Natural killer cell (primary cell): Measurements from ENCODE around the gene TMED10. TPM values are rescaled to one million over a fixed set of nuclear protein-coding genes. Genes with fewer than 3 reads are reported as not detected.

ENCODE experiments used
- ATAC-seq, 3 donors: fragments of 150-1000 bp in 2 of 3; fragments of 200-7000 bp in 1 of 3; cut with Tn5 transposase; 1 replicate in 1 of 3; 2 replicates in 2 of 3; pipeline ENCODE4 v1.10.0; 2021; ENCODE audit warnings: mild to moderate bottlenecking in 2 of 3, moderate library complexity in 2 of 3
- DNase-seq, 2 donors: peaks; one replicate each; pipeline versions ENCODE4 v3.0.0 to v3.0.0-alpha.2; 2013 to 2021; ENCODE audit warnings: mixed read lengths in 1 of 2
- H3K27ac ChIP-seq: one replicate; pipeline ENCODE4 v1.5.1; 2013; ENCODE audit warnings: mild to moderate bottlenecking, low read length
- H3K27me3 ChIP-seq: one replicate; pipeline ENCODE4 v1.6.1; 2013; ENCODE audit warnings: low read length; ENCODE audit not compliant: control insufficient read depth, insufficient read depth
- H3K36me3 ChIP-seq: one replicate; pipeline ENCODE4 v1.6.1; 2013; ENCODE audit warnings: low read length; ENCODE audit not compliant: control insufficient read depth, insufficient read depth
- H3K4me1 ChIP-seq: one replicate; pipeline ENCODE4 v1.6.1; 2013; ENCODE audit warnings: low read length; ENCODE audit not compliant: control insufficient read depth, insufficient read depth
- H3K4me3 ChIP-seq: one replicate; pipeline ENCODE4 v1.5.1; 2013; ENCODE audit warnings: low read length
- H3K9me3 ChIP-seq: one replicate; pipeline ENCODE4 v1.6.1; 2013; ENCODE audit warnings: low read length; ENCODE audit not compliant: control insufficient read depth, insufficient read depth
- H3K27ac Mint-ChIP-seq, 2 donors: one replicate each; pipeline ENCODE4 v1.8.0; 2022; ENCODE audit warnings: mild to moderate bottlenecking in 2 of 2, mixed read lengths in 2 of 2, moderate library complexity in 1 of 2
- H3K27me3 Mint-ChIP-seq, 2 donors: one replicate each; pipeline ENCODE4 v1.8.0; 2022; ENCODE audit warnings: low read depth in 2 of 2, mixed read lengths in 2 of 2
- H3K36me3 Mint-ChIP-seq: one replicate; pipeline ENCODE4 v1.8.0; 2022; ENCODE audit warnings: mixed read lengths
- H3K4me1 Mint-ChIP-seq, 2 donors: one replicate each; pipeline ENCODE4 v1.8.0; 2022; ENCODE audit warnings: mixed read lengths in 2 of 2
- H3K4me3 Mint-ChIP-seq: one replicate; pipeline ENCODE4 v1.8.0; 2022; ENCODE audit warnings: mild to moderate bottlenecking, moderate library complexity, mixed read lengths
- H3K9me3 Mint-ChIP-seq, 2 donors: one replicate each; pipeline ENCODE4 v1.8.0; 2022; ENCODE audit warnings: mixed read lengths in 2 of 2
- CTCF ChIP-seq: fragments of 200-600 bp; IDR thresholded peaks from one replicate; pipeline ENCODE4 v1.8.0; 2022; ENCODE audit warnings: antibody characterized with exemption
- WGBS: methylation state at CpG from one replicate; pipeline ENCODE4 v1.1.7; 2013; ENCODE audit warnings: missing lambda C conversion rate; ENCODE audit not compliant: insufficient coverage; 5-methylcytosine and 5-hydroxymethylcytosine counted together
- intact Hi-C: fragments of 100-400 bp; cut with micrococcal nuclease; formaldehyde crosslinking; loops from one replicate; pipeline ENCODE4 v1.14.2; 2022
- total RNA-seq, 4 donors: library from RNA; stranded (reverse); fragments of 120-200 nt in 1 of 4; gene quantifications; one replicate each; pipeline versions ENCODE4 v1.2.3 to v1.2.4, GENCODE V29; 2013 to 2022

TMED10 gene
- total RNA-seq, 3 donors from 2014 or later (not counting 1 experiment from before 2014, with no cell fraction given): 216 to 244 (median 231) TPM

- 0% methylated on average over 1 of the region's 6 CpGs for WGBS
- Mint-ChIP-seq H3K27me3 (no peaks in the 10 kb centered on the region), H3K27ac (peak overlapping the region; percentile 89 to 98), H3K4me1 (peaks cover 42 to 43% of the 10 kb centered on the region in 2 donors), H3K4me3 (peak overlapping the region; percentile 89), H3K36me3 (no peaks in the 10 kb centered on the region), H3K9me3 (no peaks in the 10 kb centered on the region)
- no peak for TF ChIP-seq CTCF
- Histone ChIP-seq H3K36me3 (peaks cover 6% of the 10 kb centered on the region), H3K27ac (peak overlapping the region; percentile 96), H3K4me3 (peak overlapping the region; percentile 79), H3K27me3 (no peaks in the 10 kb centered on the region), H3K4me1 (peaks cover 12% of the 10 kb centered on the region), H3K9me3 (no peaks in the 10 kb centered on the region)
- ATAC-seq: peak; percentile 16 to 33 (median 23)
- DNase-seq: peak in 1 of 2 donors; percentile 72
- intact Hi-C loops: loop anchor here (2.0 kb wide), 1 partner anchor 51 kb away; the partner anchor contains the start of gene TMED10
These were observed 50.3 kb downstream of the TMED10 start for GRCh38 chr14:75126121-75126544.

GRCh38 chr14:75125617-75126016 is 50.8 kb downstream of the TMED10 start:
- Histone ChIP-seq H3K9me3 (no peaks in the 10 kb centered on the region), H3K36me3 (peaks cover 9% of the 10 kb centered on the region), H3K4me3 (no peak overlapping the region), H3K27me3 (no peaks in the 10 kb centered on the region), H3K4me1 (peaks cover 12% of the 10 kb centered on the region), H3K27ac (peak overlapping the region; percentile 96)
- no peaks in the 10 kb centered on the region for H3K9me3 Mint-ChIP-seq
- H3K4me3 Mint-ChIP-seq: peak overlapping the region; percentile 89
- peaks cover under 1% of the 10 kb centered on the region for H3K36me3 Mint-ChIP-seq
- ATAC-seq: no peak
- peak overlapping the region; percentile 89 to 98 for H3K27ac Mint-ChIP-seq
- WGBS: 86% methylated on average over 4 of the region's 5 CpGs
- TF ChIP-seq CTCF: no peak
- peaks cover 42 to 45% of the 10 kb centered on the region in 2 donors for H3K4me1 Mint-ChIP-seq
- no peaks in the 10 kb centered on the region for H3K27me3 Mint-ChIP-seq
- no peak for DNase-seq
- intact Hi-C loops: loop anchor here (2.0 kb wide), 1 partner anchor 51 kb away; the partner anchor contains the start of gene TMED10

- TF ChIP-seq CTCF: no peak
- Mint-ChIP-seq H3K9me3 (no peaks in the 10 kb centered on the region), H3K4me3 (no peak overlapping the region), H3K27me3 (no peaks in the 10 kb centered on the region), H3K36me3 (peaks cover 6% of the 10 kb centered on the region), H3K27ac (peak overlapping the region; percentile 37 to 66), H3K4me1 (peaks cover 42 to 45% of the 10 kb centered on the region in 2 donors)
- no peaks in the 10 kb centered on the region for H3K9me3 ChIP-seq
- no peak overlapping the region for H3K27ac ChIP-seq
- no peak overlapping the region for H3K4me3 ChIP-seq
- peaks cover 19% of the 10 kb centered on the region for H3K36me3 ChIP-seq
- 24% methylated on average over 5 of the region's 7 CpGs for WGBS
- H3K27me3 ChIP-seq: no peaks in the 10 kb centered on the region
- DNase-seq (peak in 1 of 2 donors; percentile 42), ATAC-seq (no peak)
- H3K4me1 ChIP-seq: peaks cover 12% of the 10 kb centered on the region
- intact Hi-C loops: no loop called here
These were observed 52.4 kb downstream of the TMED10 start for GRCh38 chr14:75123991-75124390.

GRCh38 chr14:75121552-75121951 is 54.9 kb downstream of the TMED10 start:
- peaks cover 4% of the 10 kb centered on the region for H3K4me1 ChIP-seq
- no peak for DNase-seq
- Mint-ChIP-seq H3K27me3 (no peaks in the 10 kb centered on the region), H3K27ac (no peak overlapping the region), H3K36me3 (peaks cover 6% of the 10 kb centered on the region), H3K4me3 (no peak overlapping the region), H3K9me3 (no peaks in the 10 kb centered on the region), H3K4me1 (peaks cover 26 to 30% of the 10 kb centered on the region in 2 donors)
- H3K9me3 ChIP-seq: no peaks in the 10 kb centered on the region
- no peak overlapping the region for H3K27ac ChIP-seq
- no peak overlapping the region for H3K4me3 ChIP-seq
- ATAC-seq: no peak
- no peaks in the 10 kb centered on the region for H3K27me3 ChIP-seq
- peaks cover 41% of the 10 kb centered on the region for H3K36me3 ChIP-seq
- no peak for TF ChIP-seq CTCF
- 97% methylated on average over 7 of the region's 7 CpGs for WGBS
- intact Hi-C loops: no loop called here
